Smooth muscle cell (in vitro differentiated cells): ENCODE data around the gene LAMP1. TPM values are rescaled to one million over a fixed set of nuclear protein-coding genes. Genes with fewer than 3 reads are reported as not detected.

Experiments used
- DNase-seq: peaks from one replicate; lab custom pipeline; 2025; ENCODE audit not compliant: unreplicated experiment; lab: John Stamatoyannopoulos, UW
- H2AFZ ChIP-seq: fragments of 200-600 bp; sonication (generic); 2 replicates; pipeline ENCODE4 v1.6.0; 2016; ENCODE audit warnings: antibody characterized with exemption, low read depth, mild to moderate bottlenecking
- H3F3A ChIP-seq: fragments of 200-600 bp; sonication (generic); 2 replicates; pipeline ENCODE4 v1.6.0; 2017; ENCODE audit warnings: antibody characterized with exemption, low read depth
- H3K27ac ChIP-seq: fragments of 200-600 bp; sonication (generic); 2 replicates; pipeline ENCODE4 v1.5.1; 2016; ENCODE audit warnings: low read depth, mild to moderate bottlenecking
- H3K27me3 ChIP-seq: fragments of 200-600 bp; sonication (generic); 2 replicates; pipeline ENCODE4 v1.6.1; 2016; ENCODE audit warnings: low read depth, mild to moderate bottlenecking
- H3K36me3 ChIP-seq: fragments of 200-600 bp; sonication (generic); 2 replicates; pipeline ENCODE4 v1.5.1; 2016; ENCODE audit warnings: low read depth
- H3K4me1 ChIP-seq: fragments of 200-600 bp; sonication (generic); 2 replicates; pipeline ENCODE4 v1.5.1; 2016; ENCODE audit warnings: low read depth
- H3K4me2 ChIP-seq: fragments of 200-600 bp; sonication (generic); 2 replicates; pipeline ENCODE4 v1.6.0; 2016; ENCODE audit warnings: mild to moderate bottlenecking
- H3K4me3 ChIP-seq: fragments of 200-600 bp; sonication (generic); 2 replicates; pipeline ENCODE4 v1.5.1; 2016; ENCODE audit warnings: mild to moderate bottlenecking
- H3K79me2 ChIP-seq: fragments of 200-600 bp; sonication (generic); 2 replicates; pipeline ENCODE4 v1.6.0; 2016; ENCODE audit warnings: low read depth, mild to moderate bottlenecking
- H3K9ac ChIP-seq: fragments of 200-600 bp; sonication (generic); 2 replicates; pipeline ENCODE4 v1.6.0; 2016; ENCODE audit warnings: low read depth
- H3K9me3 ChIP-seq: fragments of 200-600 bp; sonication (generic); replicated peaks from 2 replicates; pipeline ENCODE4 v1.5.1; 2016; ENCODE audit warnings: low read depth
- H4K20me1 ChIP-seq: fragments of 200-600 bp; sonication (generic); 2 replicates; pipeline ENCODE4 v1.6.0; 2016; ENCODE audit warnings: low read depth
- CTCF ChIP-seq: fragments of 200-600 bp; sonication (generic); IDR thresholded peaks from 2 replicates; pipeline ENCODE4 v1.5.1; 2017; ENCODE audit warnings: borderline replicate concordance, mild to moderate bottlenecking, antibody characterized with exemption; ENCODE audit not compliant: insufficient read depth, poor library complexity, severe bottlenecking
- WGBS: methylation state at CpG from one replicate; pipeline ENCODE4 v1.1.7; 2016; ENCODE audit warnings: low lambda C conversion rate; 5-methylcytosine and 5-hydroxymethylcytosine counted together
- polyA plus RNA-seq: library from polyadenylated mRNA; unstranded; fragments of >200 nt; fragmentation: Nextera tagmentation; extraction: Ambion mirVana; gene quantifications from 2 replicates; pipeline ENCODE4 v1.2.1, GENCODE V29; 2016
- total RNA-seq: library from RNA; depleted of rRNA; stranded (reverse); fragments of >200 nt; gene quantifications from 2 replicates; pipeline ENCODE4 v1.2.3, GENCODE V29; 2014

Gene LAMP1
- total and polyA plus RNA-seq, 2 experiments from 2014 or later = 111 to 146 TPM

GRCh38 chr13:113291129-113291528 lies 5.9 kb upstream of the LAMP1 start:
- Histone ChIP-seq H3K4me2 (no peak overlapping the region), H3K4me1 (no peaks in the 10 kb centered on the region), H3F3A (no peaks in the 10 kb centered on the region), H3K9ac (no peak overlapping the region), H3K79me2 (no peaks in the 10 kb centered on the region), H3K9me3 (no peaks in the 10 kb centered on the region), H4K20me1 (no peaks in the 10 kb centered on the region), H3K27ac (no peak overlapping the region), H3K27me3 (no peaks in the 10 kb centered on the region), H3K4me3 (no peak overlapping the region), H2AFZ (no peak overlapping the region), H3K36me3 (no peaks in the 10 kb centered on the region)
- WGBS = 79% methylated on average over 2 of the region's 2 CpGs
- no peak for DNase-seq
- TF ChIP-seq CTCF = no peak

GRCh38 chr13:113292021-113292862 lies 4.8 kb upstream of the LAMP1 start:
- peak overlapping the region; percentile 28 for H3K9ac ChIP-seq
- H3K4me3 ChIP-seq = peak overlapping the region; percentile 34
- H3K27ac ChIP-seq = no peak overlapping the region

GRCh38 chr13:113293686-113294085 lies 3.4 kb upstream of the LAMP1 start:
- H3K27ac ChIP-seq = no peak overlapping the region
- no peaks in the 10 kb centered on the region for H3K36me3 ChIP-seq
- H3K27me3 ChIP-seq = no peaks in the 10 kb centered on the region
- no peak overlapping the region for H3K4me2 ChIP-seq
- H3K4me3 ChIP-seq = no peak overlapping the region
- H3K79me2 ChIP-seq = peaks cover 22% of the 10 kb centered on the region
- H3K4me1 ChIP-seq = peaks cover 4% of the 10 kb centered on the region
- peaks cover 4% of the 10 kb centered on the region for H4K20me1 ChIP-seq
- no peak for DNase-seq
- no peak for TF ChIP-seq CTCF
- no peak overlapping the region for H3K9ac ChIP-seq
- WGBS = 82% methylated on average over 9 of the region's 9 CpGs
- H2AFZ ChIP-seq = no peak overlapping the region
- no peaks in the 10 kb centered on the region for H3K9me3 ChIP-seq
- H3F3A ChIP-seq = no peaks in the 10 kb centered on the region

More at GRCh38 chr13:113292021-113292862, 4.8 kb upstream of the LAMP1 start:
- Histone ChIP-seq H3K36me3 (no peaks in the 10 kb centered on the region), H3K27me3 (no peaks in the 10 kb centered on the region), H3K4me1 (no peaks in the 10 kb centered on the region), H4K20me1 (no peaks in the 10 kb centered on the region), H3K79me2 (peaks cover 7% of the 10 kb centered on the region), H2AFZ (peak overlapping the region; percentile 81), H3K4me2 (peak overlapping the region; percentile 84), H3F3A (no peaks in the 10 kb centered on the region), H3K9me3 (no peaks in the 10 kb centered on the region)
- TF ChIP-seq CTCF = no peak
- no peak for DNase-seq
- WGBS = 39% methylated on average over 22 of the region's 22 CpGs
